WTC11 (cell line): ENCODE measurements around the gene TNFRSF14.

ENCODE experiments used
- FOXJ3 ChIP-seq: sonication (generic); formaldehyde crosslinking; IDR thresholded peaks from 2 replicates; pipeline ENCODE4 v1.9.0; 2021; ENCODE audit warnings: missing genetic modification reagents, mild to moderate bottlenecking, borderline replicate concordance
- NFYB ChIP-seq: sonication (generic); formaldehyde crosslinking; conservative IDR thresholded peaks from 2 replicates; pipeline ENCODE4 v1.8.0; 2022; ENCODE audit warnings: low read depth, missing genetic modification reagents
- NR2C2 ChIP-seq: sonication (generic); formaldehyde crosslinking; IDR thresholded peaks from 2 replicates; pipeline ENCODE4 v1.8.0; 2022; ENCODE audit warnings: mild to moderate bottlenecking, missing genetic modification reagents
- OVOL2 ChIP-seq: fragments of 250-450 bp; sonication (Bioruptor Pico); IDR thresholded peaks from 2 replicates; pipeline ENCODE4 v1.9.0; 2021; ENCODE audit warnings: mild to moderate bottlenecking, borderline replicate concordance
- RELA ChIP-seq: sonication (generic); formaldehyde crosslinking; IDR thresholded peaks from 2 replicates; pipeline ENCODE4 v1.8.1; 2022; ENCODE audit warnings: missing genetic modification reagents, mild to moderate bottlenecking, borderline replicate concordance
- USF2 ChIP-seq: sonication (generic); formaldehyde crosslinking; IDR thresholded peaks from 2 replicates; pipeline ENCODE4 v1.8.1; 2023; ENCODE audit warnings: mild to moderate bottlenecking, missing genetic modification reagents, moderate library complexity
- ZBTB43 ChIP-seq: sonication (generic); formaldehyde crosslinking; IDR thresholded peaks from 2 replicates; pipeline ENCODE4 v1.8.1; 2023; ENCODE audit warnings: mild to moderate bottlenecking, missing genetic modification reagents
- ZNF121 ChIP-seq: sonication (generic); formaldehyde crosslinking; IDR thresholded peaks from 2 replicates; pipeline ENCODE4 v1.8.0; 2023; ENCODE audit warnings: missing genetic modification reagents
- TF ChIP-seq, protein P1 (sequence below): fragments of 200-600 bp; IDR thresholded peaks from 2 replicates; pipeline ENCODE4 v1.8.0; 2022; ENCODE audit warnings: antibody characterized with exemption
- TF ChIP-seq, protein P2 (sequence below): sonication (generic); formaldehyde crosslinking; IDR thresholded peaks from 2 replicates; pipeline ENCODE4 v1.8.0; 2022; ENCODE audit warnings: mild to moderate bottlenecking, missing genetic modification reagents
- TF ChIP-seq, protein P3 (sequence below): sonication (generic); formaldehyde crosslinking; IDR thresholded peaks from 2 replicates; pipeline ENCODE4 v1.8.1; 2022; ENCODE audit warnings: low read depth, missing genetic modification reagents, borderline replicate concordance

DNA sequence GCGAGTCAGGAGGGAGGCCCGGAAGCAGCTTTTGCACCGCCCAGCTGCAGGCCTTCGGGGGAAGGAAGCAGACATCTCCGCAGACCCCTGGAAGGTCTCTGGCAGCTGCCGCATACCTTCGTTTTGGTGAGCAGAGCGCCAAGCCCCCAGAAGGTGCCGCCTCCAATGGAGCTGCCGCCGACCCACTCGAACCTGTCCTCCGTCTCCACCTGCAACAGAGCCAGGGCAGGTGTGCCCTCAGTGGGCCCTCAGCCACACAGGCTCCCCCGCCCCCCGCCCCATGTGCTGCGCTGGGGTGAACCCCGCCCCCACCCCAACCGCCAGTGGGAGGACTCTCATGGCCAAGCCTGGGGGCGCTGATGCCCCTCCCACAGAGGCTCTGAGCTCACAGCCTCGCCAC lies 36.0 kb upstream of the TNFRSF14 start:
- TF ChIP-seq, protein P1, sequence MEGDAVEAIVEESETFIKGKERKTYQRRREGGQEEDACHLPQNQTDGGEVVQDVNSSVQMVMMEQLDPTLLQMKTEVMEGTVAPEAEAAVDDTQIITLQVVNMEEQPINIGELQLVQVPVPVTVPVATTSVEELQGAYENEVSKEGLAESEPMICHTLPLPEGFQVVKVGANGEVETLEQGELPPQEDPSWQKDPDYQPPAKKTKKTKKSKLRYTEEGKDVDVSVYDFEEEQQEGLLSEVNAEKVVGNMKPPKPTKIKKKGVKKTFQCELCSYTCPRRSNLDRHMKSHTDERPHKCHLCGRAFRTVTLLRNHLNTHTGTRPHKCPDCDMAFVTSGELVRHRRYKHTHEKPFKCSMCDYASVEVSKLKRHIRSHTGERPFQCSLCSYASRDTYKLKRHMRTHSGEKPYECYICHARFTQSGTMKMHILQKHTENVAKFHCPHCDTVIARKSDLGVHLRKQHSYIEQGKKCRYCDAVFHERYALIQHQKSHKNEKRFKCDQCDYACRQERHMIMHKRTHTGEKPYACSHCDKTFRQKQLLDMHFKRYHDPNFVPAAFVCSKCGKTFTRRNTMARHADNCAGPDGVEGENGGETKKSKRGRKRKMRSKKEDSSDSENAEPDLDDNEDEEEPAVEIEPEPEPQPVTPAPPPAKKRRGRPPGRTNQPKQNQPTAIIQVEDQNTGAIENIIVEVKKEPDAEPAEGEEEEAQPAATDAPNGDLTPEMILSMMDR: no peak
- TF ChIP-seq NR2C2 (CRISPR knock-in tag): no peak
- no peak for TF ChIP-seq ZBTB43 (CRISPR knock-in tag)
- TF ChIP-seq, protein P2, sequence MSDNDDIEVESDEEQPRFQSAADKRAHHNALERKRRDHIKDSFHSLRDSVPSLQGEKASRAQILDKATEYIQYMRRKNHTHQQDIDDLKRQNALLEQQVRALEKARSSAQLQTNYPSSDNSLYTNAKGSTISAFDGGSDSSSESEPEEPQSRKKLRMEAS: no peak
- no peak for TF ChIP-seq USF2 (CRISPR knock-in tag)
- TF ChIP-seq RELA (CRISPR knock-in tag): no peak
- TF ChIP-seq, protein P3, sequence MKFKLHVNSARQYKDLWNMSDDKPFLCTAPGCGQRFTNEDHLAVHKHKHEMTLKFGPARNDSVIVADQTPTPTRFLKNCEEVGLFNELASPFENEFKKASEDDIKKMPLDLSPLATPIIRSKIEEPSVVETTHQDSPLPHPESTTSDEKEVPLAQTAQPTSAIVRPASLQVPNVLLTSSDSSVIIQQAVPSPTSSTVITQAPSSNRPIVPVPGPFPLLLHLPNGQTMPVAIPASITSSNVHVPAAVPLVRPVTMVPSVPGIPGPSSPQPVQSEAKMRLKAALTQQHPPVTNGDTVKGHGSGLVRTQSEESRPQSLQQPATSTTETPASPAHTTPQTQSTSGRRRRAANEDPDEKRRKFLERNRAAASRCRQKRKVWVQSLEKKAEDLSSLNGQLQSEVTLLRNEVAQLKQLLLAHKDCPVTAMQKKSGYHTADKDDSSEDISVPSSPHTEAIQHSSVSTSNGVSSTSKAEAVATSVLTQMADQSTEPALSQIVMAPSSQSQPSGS (CRISPR knock-in tag): no peak
- no peak for TF ChIP-seq NFYB (CRISPR knock-in tag)
- TF ChIP-seq ZNF121 (CRISPR knock-in tag): no peak
- no peak for TF ChIP-seq OVOL2 (CRISPR knock-in tag)
- TF ChIP-seq FOXJ3: no peak
